HEK293 (cell line): Measurements from ENCODE around the gene POLE3.

Experiments used
- CTCF ChIA-PET: fragments of 350-600 bp; formaldehyde crosslinking; extraction: SDS; loops from one replicate; lab custom pipeline; 2021; ENCODE audit warnings: antibody characterized with exemption; lab: Yijun Ruan, JAX
- POLR2A ChIA-PET: fragments of 300-600 bp; formaldehyde crosslinking; extraction: SDS; loops from one replicate; lab custom pipeline; 2020; ENCODE audit warnings: antibody characterized with exemption, inconsistent platforms; lab: Yijun Ruan, JAX
- H3K27ac ChIP-seq: fragments of 200-500 bp; sonication (Bioruptor generic); 2 replicates; pipeline ENCODE4 v1.5.1; 2014; ENCODE audit warnings: low read depth, low read length, control low read depth, inconsistent platforms; ENCODE audit errors: extremely low read depth
- H3K36me3 ChIP-seq, 2 experiments: fragments of 200-500 bp in 1 of 2; sonication (Bioruptor generic) in 1 of 2; 1 replicate in 1 of 2; 2 replicates in 1 of 2; pipeline ENCODE4 v1.5.1; 2014 to 2017; ENCODE audit warnings: inconsistent platforms in 2 of 2, low read length in 2 of 2; ENCODE audit not compliant: control insufficient read depth in 2 of 2, insufficient read depth in 1 of 2
- H3K4me1 ChIP-seq: fragments of 200-500 bp; sonication (Bioruptor generic); 2 replicates; pipeline ENCODE4 v1.5.1; 2014; ENCODE audit warnings: mild to moderate bottlenecking, low read length, inconsistent platforms; ENCODE audit not compliant: control insufficient read depth, insufficient read depth
- H3K4me3 ChIP-seq: 2 replicates; pipeline ENCODE4 v1.5.1; 2011; ENCODE audit warnings: low read depth, mild to moderate bottlenecking, control low read depth, low read length, moderate library complexity
- H3K9me3 ChIP-seq: fragments of 200-500 bp; sonication (Bioruptor generic); 2 replicates; pipeline ENCODE4 v1.5.1; 2014; ENCODE audit warnings: low read depth, low read length, inconsistent platforms; ENCODE audit not compliant: control insufficient read depth, insufficient read depth
- GLI4 ChIP-seq: fragments of 450-650 bp; formaldehyde crosslinking; IDR thresholded peaks from 2 replicates; pipeline ENCODE4 v1.5.1; 2016; ENCODE audit warnings: missing biosample characterization, missing genetic modification characterization
- HIC1 ChIP-seq: fragments of 450-650 bp; formaldehyde crosslinking; IDR thresholded peaks from 2 replicates; pipeline ENCODE4 v1.5.1; 2016; ENCODE audit warnings: missing biosample characterization, missing genetic modification characterization
- IKZF3 ChIP-seq: fragments of 450-650 bp; IDR thresholded peaks from 2 replicates; pipeline ENCODE4 v1.5.0; 2018; ENCODE audit warnings: missing biosample characterization, mild to moderate bottlenecking, missing genetic modification characterization, moderate library complexity
- MEIS1 ChIP-seq: sonication (generic); formaldehyde crosslinking; IDR thresholded peaks from 2 replicates; pipeline ENCODE4 v1.8.1; 2022; ENCODE audit warnings: missing genetic modification reagents, mild to moderate bottlenecking, borderline replicate concordance
- PRDM10 ChIP-seq: fragments of 450-650 bp; formaldehyde crosslinking; IDR thresholded peaks from 2 replicates; pipeline ENCODE4 v1.5.1; 2016; ENCODE audit warnings: missing biosample characterization, missing genetic modification characterization
- SP2 ChIP-seq: fragments of 450-650 bp; formaldehyde crosslinking; IDR thresholded peaks from 2 replicates; pipeline ENCODE4 v1.5.1; 2016; ENCODE audit warnings: missing biosample characterization, missing genetic modification characterization
- ZNF146 ChIP-seq: fragments of 450-650 bp; formaldehyde crosslinking; IDR thresholded peaks from 2 replicates; pipeline ENCODE4 v1.5.1; 2016; ENCODE audit warnings: missing biosample characterization, missing genetic modification characterization
- ZNF24 ChIP-seq: fragments of 450-650 bp; formaldehyde crosslinking; IDR thresholded peaks from 2 replicates; pipeline ENCODE4 v1.5.1; 2016; ENCODE audit warnings: missing biosample characterization, missing genetic modification characterization
- ZNF324 ChIP-seq: fragments of 450-650 bp; formaldehyde crosslinking; IDR thresholded peaks from 2 replicates; pipeline ENCODE4 v1.5.1; 2016; ENCODE audit warnings: missing biosample characterization, missing genetic modification characterization
- ZNF394 ChIP-seq: fragments of 450-650 bp; formaldehyde crosslinking; IDR thresholded peaks from 2 replicates; pipeline ENCODE4 v1.5.1; 2016; ENCODE audit warnings: missing biosample characterization, missing genetic modification characterization, mild to moderate bottlenecking, moderate library complexity, borderline replicate concordance
- ZNF433 ChIP-seq: fragments of 450-650 bp; formaldehyde crosslinking; IDR thresholded peaks from 2 replicates; pipeline ENCODE4 v1.5.1; 2016; ENCODE audit warnings: missing biosample characterization, missing genetic modification characterization, low read depth
- ZNF521 ChIP-seq: fragments of 450-650 bp; formaldehyde crosslinking; IDR thresholded peaks from 2 replicates; pipeline ENCODE4 v1.5.1; 2017; ENCODE audit warnings: missing biosample characterization, mild to moderate bottlenecking, missing genetic modification characterization
- ZNF658 ChIP-seq: fragments of 450-650 bp; formaldehyde crosslinking; IDR thresholded peaks from 2 replicates; pipeline ENCODE4; 2016; ENCODE audit warnings: missing biosample characterization, missing genetic modification characterization
- ZNF677 ChIP-seq: fragments of 450-650 bp; IDR thresholded peaks from 2 replicates; pipeline ENCODE4 v1.5.0; 2018; ENCODE audit warnings: missing biosample characterization, mild to moderate bottlenecking, missing genetic modification characterization, moderate library complexity
- ZNF777 ChIP-seq: fragments of 450-650 bp; formaldehyde crosslinking; IDR thresholded peaks from 2 replicates; pipeline ENCODE4 v1.5.1; 2017; ENCODE audit warnings: missing biosample characterization, missing genetic modification characterization, borderline replicate concordance
- ZNF785 ChIP-seq: fragments of 450-650 bp; formaldehyde crosslinking; IDR thresholded peaks from 2 replicates; pipeline ENCODE4 v1.5.1; 2016; ENCODE audit warnings: missing biosample characterization, missing genetic modification characterization
- ZSCAN23 ChIP-seq: fragments of 450-650 bp; formaldehyde crosslinking; IDR thresholded peaks from 2 replicates; pipeline ENCODE4 v1.5.1; 2016; ENCODE audit warnings: missing biosample characterization, missing genetic modification characterization
- TF ChIP-seq, protein P1 (sequence below): fragments of 450-650 bp; formaldehyde crosslinking; IDR thresholded peaks from 2 replicates; pipeline ENCODE4 v1.5.1; 2016; ENCODE audit warnings: missing biosample characterization, missing genetic modification characterization
- TF ChIP-seq, protein P2 (sequence below): fragments of 450-650 bp; formaldehyde crosslinking; IDR thresholded peaks from 2 replicates; pipeline ENCODE4 v1.5.1; 2016; ENCODE audit warnings: missing biosample characterization, missing genetic modification characterization
- TF ChIP-seq, protein P3 (sequence below): fragments of 450-650 bp; formaldehyde crosslinking; IDR thresholded peaks from 2 replicates; pipeline ENCODE4 v1.5.1; 2016; ENCODE audit warnings: missing biosample characterization, missing genetic modification characterization
- TF ChIP-seq, protein P4 (sequence below): fragments of 450-650 bp; formaldehyde crosslinking; IDR thresholded peaks from 2 replicates; pipeline ENCODE4 v1.5.1; 2017; ENCODE audit warnings: missing biosample characterization, missing genetic modification characterization

POLE3 gene

GRCh38 chr9:113410207-113410864, at the start of gene POLE3, which contains the start of gene C9orf43:
TSS of gene POLE3 (minus strand) at chr9:113410675. CDS start at chr9:113410293, 382 bp downstream.
TSS of gene C9orf43 (plus strand) at chr9:113410747. CDS start at chr9:113413494, 2,747 bp downstream.
- POLR2A ChIA-PET: interaction anchor here (0.7 to 4.0 kb wide), 29 partner anchors 9 to 260 kb away, joined by 3 to 44 read pairs (median 4); partner anchors contain the start of genes ALAD, CDC26, FKBP15 and HDHD3
- Histone ChIP-seq H3K27ac (peak within 1 kb of the TSS; percentile 67), H3K4me3 (peak within 1 kb of the TSS; percentile 62), H3K4me1 (peaks cover 6% of the 10 kb centered on the region; the same call in 1 of the 2 replicates), H3K9me3 (no peaks in the 10 kb centered on the region), H3K36me3 (peaks cover 13 to 28% of the 10 kb centered on the region in 2 experiments)
- CTCF ChIA-PET: interaction anchor here (0.6 to 2.1 kb wide), 10 partner anchors 9 to 252 kb away, joined by 3 to 14 read pairs (median 4); partner anchors contain the start of genes ALAD and WDR31
- TF ChIP-seq ZNF777 (tag by site-specific recombination) (no peak), ZSCAN23 (no peak), ZNF521 (tag by site-specific recombination) (no peak), PRDM10 (tag by site-specific recombination) (peak; percentile 89), ZNF677 (no peak), IKZF3 (tag by site-specific recombination) (no peak), MEIS1 (CRISPR knock-in tag) (no peak), ZNF658 (tag by site-specific recombination) (no peak), ZNF24 (no peak), GLI4 (tag by site-specific recombination) (0 out of 2 replicates have a peak, but pooled peaks have one; percentile 57), ZNF785 (tag by site-specific recombination) (no peak), ZNF146 (peak; percentile 21; the same call in 1 of the 2 replicates), SP2 (tag by site-specific recombination) (peak; percentile 84), ZNF433 (tag by site-specific recombination) (no peak), ZNF324 (tag by site-specific recombination) (0 out of 2 replicates have a peak, but pooled peaks have one; percentile 43), HIC1 (tag by site-specific recombination) (no peak), ZNF394 (no peak)
- TF ChIP-seq, protein P1, sequence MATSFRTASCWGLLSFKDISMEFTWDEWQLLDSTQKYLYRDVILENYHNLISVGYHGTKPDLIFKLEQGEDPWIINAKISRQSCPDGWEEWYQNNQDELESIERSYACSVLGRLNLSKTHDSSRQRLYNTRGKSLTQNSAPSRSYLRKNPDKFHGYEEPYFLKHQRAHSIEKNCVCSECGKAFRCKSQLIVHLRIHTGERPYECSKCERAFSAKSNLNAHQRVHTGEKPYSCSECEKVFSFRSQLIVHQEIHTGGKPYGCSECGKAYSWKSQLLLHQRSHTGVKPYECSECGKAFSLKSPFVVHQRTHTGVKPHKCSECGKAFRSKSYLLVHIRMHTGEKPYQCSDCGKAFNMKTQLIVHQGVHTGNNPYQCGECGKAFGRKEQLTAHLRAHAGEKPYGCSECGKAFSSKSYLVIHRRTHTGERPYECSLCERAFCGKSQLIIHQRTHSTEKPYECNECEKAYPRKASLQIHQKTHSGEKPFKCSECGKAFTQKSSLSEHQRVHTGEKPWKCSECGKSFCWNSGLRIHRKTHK (tag by site-specific recombination): no peak
- TF ChIP-seq, protein P2, sequence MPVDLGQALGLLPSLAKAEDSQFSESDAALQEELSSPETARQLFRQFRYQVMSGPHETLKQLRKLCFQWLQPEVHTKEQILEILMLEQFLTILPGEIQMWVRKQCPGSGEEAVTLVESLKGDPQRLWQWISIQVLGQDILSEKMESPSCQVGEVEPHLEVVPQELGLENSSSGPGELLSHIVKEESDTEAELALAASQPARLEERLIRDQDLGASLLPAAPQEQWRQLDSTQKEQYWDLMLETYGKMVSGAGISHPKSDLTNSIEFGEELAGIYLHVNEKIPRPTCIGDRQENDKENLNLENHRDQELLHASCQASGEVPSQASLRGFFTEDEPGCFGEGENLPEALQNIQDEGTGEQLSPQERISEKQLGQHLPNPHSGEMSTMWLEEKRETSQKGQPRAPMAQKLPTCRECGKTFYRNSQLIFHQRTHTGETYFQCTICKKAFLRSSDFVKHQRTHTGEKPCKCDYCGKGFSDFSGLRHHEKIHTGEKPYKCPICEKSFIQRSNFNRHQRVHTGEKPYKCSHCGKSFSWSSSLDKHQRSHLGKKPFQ (tag by site-specific recombination): peak; percentile 52; the same call in 1 of the 2 replicates
- TF ChIP-seq, protein P3, sequence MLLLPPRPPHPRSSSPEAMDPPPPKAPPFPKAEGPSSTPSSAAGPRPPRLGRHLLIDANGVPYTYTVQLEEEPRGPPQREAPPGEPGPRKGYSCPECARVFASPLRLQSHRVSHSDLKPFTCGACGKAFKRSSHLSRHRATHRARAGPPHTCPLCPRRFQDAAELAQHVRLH (tag by site-specific recombination): peak; percentile 72; the same call in 1 of the 2 replicates
- TF ChIP-seq, protein P4, sequence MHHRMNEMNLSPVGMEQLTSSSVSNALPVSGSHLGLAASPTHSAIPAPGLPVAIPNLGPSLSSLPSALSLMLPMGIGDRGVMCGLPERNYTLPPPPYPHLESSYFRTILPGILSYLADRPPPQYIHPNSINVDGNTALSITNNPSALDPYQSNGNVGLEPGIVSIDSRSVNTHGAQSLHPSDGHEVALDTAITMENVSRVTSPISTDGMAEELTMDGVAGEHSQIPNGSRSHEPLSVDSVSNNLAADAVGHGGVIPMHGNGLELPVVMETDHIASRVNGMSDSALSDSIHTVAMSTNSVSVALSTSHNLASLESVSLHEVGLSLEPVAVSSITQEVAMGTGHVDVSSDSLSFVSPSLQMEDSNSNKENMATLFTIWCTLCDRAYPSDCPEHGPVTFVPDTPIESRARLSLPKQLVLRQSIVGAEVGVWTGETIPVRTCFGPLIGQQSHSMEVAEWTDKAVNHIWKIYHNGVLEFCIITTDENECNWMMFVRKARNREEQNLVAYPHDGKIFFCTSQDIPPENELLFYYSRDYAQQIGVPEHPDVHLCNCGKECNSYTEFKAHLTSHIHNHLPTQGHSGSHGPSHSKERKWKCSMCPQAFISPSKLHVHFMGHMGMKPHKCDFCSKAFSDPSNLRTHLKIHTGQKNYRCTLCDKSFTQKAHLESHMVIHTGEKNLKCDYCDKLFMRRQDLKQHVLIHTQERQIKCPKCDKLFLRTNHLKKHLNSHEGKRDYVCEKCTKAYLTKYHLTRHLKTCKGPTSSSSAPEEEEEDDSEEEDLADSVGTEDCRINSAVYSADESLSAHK (tag by site-specific recombination): 0 out of 2 replicates have a peak, but pooled peaks have one; percentile 12
